Lower leg skin (tissue), 3 donors: ENCODE results near the gene CACNA1H.

Experiments
- CTCF ChIP-seq, 3 donors: fragments of 450-650 bp; IDR thresholded peaks; one replicate each; pipeline ENCODE4 v1.5.1; 2016; ENCODE audit warnings: antibody characterized with exemption in 3 of 3, mild to moderate bottlenecking in 3 of 3, moderate library complexity in 2 of 3
- POLR2A ChIP-seq, 2 donors: fragments of 450-650 bp; IDR thresholded peaks; one replicate each; pipeline ENCODE4 v1.6.1; 2016 to 2017; ENCODE audit warnings: antibody characterized with exemption in 2 of 2, mild to moderate bottlenecking in 1 of 2, moderate library complexity in 1 of 2

GRCh38 chr16:1271380-1271723 is 118.4 kb downstream of the CACNA1H start:
- TF ChIP-seq CTCF (IDR thresholded peaks at IDR 0.05) (no peak), POLR2A (IDR thresholded peaks at IDR 0.05) (no peak)
